Skeletal muscle tissue (tissue), 4 donors: ENCODE data around the gene PPTC7. TPM values are rescaled to one million over a fixed set of nuclear protein-coding genes. Genes with fewer than 3 reads are reported as not detected.

Experiments used
- H3K27ac ChIP-seq: one replicate; pipeline ENCODE4 v1.7.0; 2013; ENCODE audit warnings: mild to moderate bottlenecking, low read depth, low read length, inconsistent platforms
- H3K27me3 ChIP-seq, 3 donors: one replicate each; pipeline ENCODE4 v1.7.0; 2013; ENCODE audit warnings: low read length in 3 of 3; ENCODE audit not compliant: control insufficient read depth in 3 of 3, insufficient read depth in 3 of 3
- H3K36me3 ChIP-seq, 3 donors: one replicate each; pipeline ENCODE4 v1.7.0; 2013; ENCODE audit warnings: low read length in 3 of 3; ENCODE audit not compliant: control insufficient read depth in 3 of 3, insufficient read depth in 3 of 3
- H3K4me1 ChIP-seq, 3 donors: one replicate each; pipeline ENCODE4 v1.7.0; 2013; ENCODE audit warnings: low read length in 3 of 3, mild to moderate bottlenecking in 3 of 3; ENCODE audit not compliant: control insufficient read depth in 3 of 3, insufficient read depth in 3 of 3
- H3K4me3 ChIP-seq, 3 donors: one replicate each; pipeline ENCODE4 v1.7.0; 2013; ENCODE audit warnings: low read length in 3 of 3
- H3K9ac ChIP-seq, 3 donors: one replicate each; pipeline ENCODE4 v1.7.0; 2013; ENCODE audit warnings: low read length in 3 of 3, mild to moderate bottlenecking in 3 of 3, moderate library complexity in 2 of 3, low read depth in 1 of 3
- H3K9me3 ChIP-seq, 3 donors: one replicate each; pipeline ENCODE4 v1.7.0; 2013; ENCODE audit warnings: low read length in 3 of 3; ENCODE audit not compliant: control insufficient read depth in 3 of 3
- total RNA-seq: library from RNA; depleted of rRNA; stranded (reverse); fragments of >200 nt; gene quantifications from one replicate; pipeline ENCODE4 v1.2.3, GENCODE V29; 2014
- donor health status: Osteomylitis.

PPTC7 gene
- 6.3 TPM for total RNA-seq

GRCh38 chr12:110583137-110584059 lies at the start of gene PPTC7:
Gene PPTC7 (minus strand): TSS chr12:110583318. CDS start chr12:110583031, 287 bp downstream.
- Histone ChIP-seq H3K4me1 (peaks cover 39 to 63% (median 42%) of the 10 kb centered on the region in 3 donors), H3K4me3 (peak within 1 kb of the TSS; percentile 91 to 97 (median 95)), H3K36me3 (peaks cover 0 to 3% (median 0%) of the 10 kb centered on the region in 3 donors), H3K9ac (peak within 1 kb of the TSS; percentile 83 to 95 (median 93)), H3K27me3 (no peaks in the 10 kb centered on the region), H3K9me3 (no peaks in the 10 kb centered on the region), H3K27ac (peak within 1 kb of the TSS; percentile 96)

GRCh38 chr12:110627500-110628195 lies 44.5 kb upstream of the PPTC7 start:
- H3K4me1 ChIP-seq, result no peaks in the 10 kb centered on the region
- no peak overlapping the region for H3K4me3 ChIP-seq
- H3K9ac ChIP-seq, result no peak overlapping the region
- H3K27ac ChIP-seq, result no peak overlapping the region
- H3K27me3 ChIP-seq, result no peaks in the 10 kb centered on the region
- no peaks in the 10 kb centered on the region for H3K9me3 ChIP-seq
- peaks cover 0 to 7% (median 4%) of the 10 kb centered on the region in 3 donors for H3K36me3 ChIP-seq

- H3K27ac ChIP-seq, result no peak overlapping the region
- no peaks in the 10 kb centered on the region for H3K4me1 ChIP-seq
- H3K27me3 ChIP-seq, result no peaks in the 10 kb centered on the region
- no peaks in the 10 kb centered on the region for H3K9me3 ChIP-seq
- no peak overlapping the region for H3K4me3 ChIP-seq
- peaks cover 0 to 4% (median 3%) of the 10 kb centered on the region in 3 donors for H3K36me3 ChIP-seq
- no peak overlapping the region for H3K9ac ChIP-seq
These were observed 39.5 kb upstream of the PPTC7 start for GRCh38 chr12:110622582-110622981.

GRCh38 chr12:110619534-110619953 lies 36.4 kb upstream of the PPTC7 start:
- no peak overlapping the region for H3K4me3 ChIP-seq
- H3K9ac ChIP-seq, result no peak overlapping the region
- no peaks in the 10 kb centered on the region for H3K27me3 ChIP-seq
- H3K4me1 ChIP-seq, result peaks cover under 1 to 3% (median 2%) of the 10 kb centered on the region in 3 donors
- no peaks in the 10 kb centered on the region for H3K9me3 ChIP-seq
- no peak overlapping the region for H3K27ac ChIP-seq
- peaks cover 0 to 10% (median 4%) of the 10 kb centered on the region in 3 donors for H3K36me3 ChIP-seq

- no peak overlapping the region for H3K4me3 ChIP-seq
- peaks cover 6 to 8% (median 8%) of the 10 kb centered on the region in 3 donors for H3K4me1 ChIP-seq
- H3K27me3 ChIP-seq, result no peaks in the 10 kb centered on the region
- no peak overlapping the region for H3K9ac ChIP-seq
- H3K36me3 ChIP-seq, result peaks cover 0 to 7% (median 0%) of the 10 kb centered on the region in 3 donors
- H3K27ac ChIP-seq, result no peak overlapping the region
- no peaks in the 10 kb centered on the region for H3K9me3 ChIP-seq
These were observed 33.5 kb upstream of the PPTC7 start for GRCh38 chr12:110616471-110617115.

DNA sequence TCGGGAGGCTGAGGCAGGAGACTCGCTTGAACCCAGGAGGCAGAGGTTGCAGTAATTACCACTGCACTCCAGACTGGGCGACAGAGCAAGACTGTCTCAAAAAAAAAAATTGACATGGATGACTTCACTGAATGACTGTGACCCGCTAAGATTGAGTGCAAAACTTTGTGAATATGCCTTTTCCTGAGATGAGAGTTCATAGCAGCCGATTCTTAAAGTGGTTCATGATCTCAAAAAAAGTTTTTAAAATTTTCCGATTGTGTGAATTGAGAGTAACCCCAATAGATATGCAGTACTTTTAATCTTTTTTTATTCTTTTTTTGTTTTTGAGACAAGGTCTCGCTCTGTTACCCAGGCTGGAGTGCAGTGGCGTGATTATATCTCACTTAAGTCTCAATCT lies 32.1 kb upstream of the PPTC7 start:
- no peak overlapping the region for H3K4me3 ChIP-seq
- peaks cover 0 to 7% (median 0%) of the 10 kb centered on the region in 3 donors for H3K36me3 ChIP-seq
- H3K27ac ChIP-seq, result no peak overlapping the region

GRCh38 chr12:110613771-110614684 lies 30.9 kb upstream of the PPTC7 start, which contains the start of gene TCTN1:
Gene TCTN1 (plus strand): TSS chr12:110614129. CDS start chr12:110614183, 54 bp downstream.
- H3K9me3 ChIP-seq, result no peaks in the 10 kb centered on the region
- H3K36me3 ChIP-seq, result peaks cover 0 to 7% (median 0%) of the 10 kb centered on the region in 3 donors
- H3K9ac ChIP-seq, result peak within 1 kb of the TSS; percentile 78 to 85 (median 81)
- no peaks in the 10 kb centered on the region for H3K27me3 ChIP-seq
- H3K27ac ChIP-seq, result peak within 1 kb of the TSS; percentile 28
- peak within 1 kb of the TSS; percentile 85 to 91 (median 89) for H3K4me3 ChIP-seq
- peaks cover 6 to 8% (median 8%) of the 10 kb centered on the region in 3 donors for H3K4me1 ChIP-seq

More for the DNA sequence above, 32.1 kb upstream of the PPTC7 start:
- Histone ChIP-seq H3K4me1 (peaks cover 6 to 8% (median 8%) of the 10 kb centered on the region in 3 donors), H3K9ac (no peak overlapping the region), H3K27me3 (no peaks in the 10 kb centered on the region), H3K9me3 (no peaks in the 10 kb centered on the region)

GRCh38 chr12:110613071-110613770 lies 30.1 kb upstream of the PPTC7 start:
- Histone ChIP-seq H3K36me3 (peaks cover 0 to 7% (median 0%) of the 10 kb centered on the region in 3 donors), H3K27ac (peak overlapping the region; percentile 28), H3K9ac (peak overlapping the region; percentile 70 to 85 (median 81)), H3K4me1 (peaks cover 6 to 8% (median 8%) of the 10 kb centered on the region in 3 donors), H3K4me3 (peak overlapping the region; percentile 85 to 91 (median 89)), H3K9me3 (no peaks in the 10 kb centered on the region), H3K27me3 (no peaks in the 10 kb centered on the region)
